Neural cell (in vitro differentiated cells): ENCODE data around the gene MARCHF9. TPM values are rescaled to one million over a fixed set of nuclear protein-coding genes. Genes with fewer than 3 reads are reported as not detected.

ENCODE experiments used
- H2AFZ ChIP-seq: fragments of 200-600, 300-800 bp; sonication (generic), shearing (Covaris generic); 2 replicates; pipeline ENCODE4 v1.6.0; 2014; ENCODE audit warnings: low read depth, mild to moderate bottlenecking, antibody characterized with exemption, low read length, moderate library complexity
- H3F3A ChIP-seq: fragments of 200-600 bp; shearing (Covaris generic); 2 replicates; pipeline ENCODE4 v1.6.1; 2016; ENCODE audit warnings: mild to moderate bottlenecking, moderate library complexity, mixed read lengths, antibody characterized with exemption, low read length; ENCODE audit not compliant: insufficient read depth, poor library complexity, severe bottlenecking
- H3K27ac ChIP-seq: fragments of 200-600, 300-800 bp; sonication (generic), shearing (Covaris generic); 2 replicates; pipeline ENCODE4 v1.5.1; 2014; ENCODE audit warnings: mild to moderate bottlenecking, low read length, moderate library complexity
- H3K27me3 ChIP-seq: fragments of 300-800, 200-600 bp; sonication (generic), shearing (Covaris generic); 2 replicates; pipeline ENCODE4 v1.6.0; 2014; ENCODE audit warnings: mild to moderate bottlenecking, low read depth, low read length, moderate library complexity; ENCODE audit not compliant: insufficient read depth
- H3K36me3 ChIP-seq: fragments of 300-800, 200-600 bp; sonication (generic), shearing (Covaris generic); 2 replicates; pipeline ENCODE4 v1.5.1; 2014; ENCODE audit warnings: mild to moderate bottlenecking, antibody characterized with exemption, low read length, moderate library complexity; ENCODE audit not compliant: insufficient read depth
- H3K4me2 ChIP-seq: fragments of 300-800, 200-600 bp; sonication (generic), shearing (Covaris generic); 2 replicates; pipeline ENCODE4 v1.6.0; 2014; ENCODE audit warnings: mild to moderate bottlenecking, low read length
- H3K4me3 ChIP-seq: fragments of 300-800, 200-600 bp; sonication (generic), shearing (Covaris generic); 2 replicates; pipeline ENCODE4 v1.5.1; 2014; ENCODE audit warnings: mild to moderate bottlenecking, low read length, moderate library complexity
- H3K79me2 ChIP-seq: fragments of 200-600 bp; shearing (Covaris generic); replicated peaks from 2 replicates; pipeline ENCODE4 v1.6.0; 2014; ENCODE audit warnings: mild to moderate bottlenecking, low read length, moderate library complexity; ENCODE audit not compliant: insufficient read depth
- H3K9ac ChIP-seq: fragments of 300-800, 200-600 bp; sonication (generic), shearing (Covaris generic); 2 replicates; pipeline ENCODE4 v1.6.1; 2016; ENCODE audit warnings: mild to moderate bottlenecking, low read length, mixed read lengths
- H3K9me2 ChIP-seq: fragments of 200-600 bp; shearing (Covaris generic); 2 replicates; pipeline ENCODE4 v1.6.1; 2016; ENCODE audit warnings: mild to moderate bottlenecking, low read length, mixed read lengths; ENCODE audit not compliant: insufficient read depth
- H3K9me3 ChIP-seq: fragments of 200-600, 300-800 bp; sonication (generic), shearing (Covaris generic); 2 replicates; pipeline ENCODE4 v1.6.1; 2016; ENCODE audit warnings: mild to moderate bottlenecking, mixed run types, low read length, moderate library complexity, mixed read lengths
- H4K20me1 ChIP-seq: fragments of 200-600 bp; shearing (Covaris generic); 2 replicates; pipeline ENCODE4 v1.6.1; 2016; ENCODE audit warnings: mild to moderate bottlenecking, mixed run types; ENCODE audit not compliant: insufficient read depth
- CTCF ChIP-seq: fragments of 450-650 bp; IDR thresholded peaks from 2 replicates; pipeline ENCODE4 v1.5.1; 2014; ENCODE audit warnings: antibody characterized with exemption, mild to moderate bottlenecking, moderate library complexity; ENCODE audit not compliant: poor library complexity, severe bottlenecking
- EP300 ChIP-seq: fragments of 450-650 bp; conservative IDR thresholded peaks from 2 replicates; pipeline ENCODE4 v1.6.1; 2014; ENCODE audit warnings: antibody characterized with exemption, mild to moderate bottlenecking, moderate library complexity; ENCODE audit not compliant: poor library complexity, severe bottlenecking
- EZH2 ChIP-seq: fragments of 200-600, 300-800 bp; shearing (Covaris generic), sonication (generic); IDR thresholded peaks from 2 replicates; pipeline ENCODE4 v1.6.1; 2014; ENCODE audit warnings: antibody characterized with exemption, low read length, borderline replicate concordance, mild to moderate bottlenecking; ENCODE audit not compliant: insufficient read depth, poor library complexity, severe bottlenecking
- MXI1 ChIP-seq: fragments of 450-650 bp; conservative IDR thresholded peaks from 2 replicates; pipeline ENCODE4 v1.6.1; 2014; ENCODE audit warnings: antibody characterized with exemption, mild to moderate bottlenecking; ENCODE audit not compliant: poor library complexity, severe bottlenecking
- POLR2AphosphoS5 ChIP-seq: IDR thresholded peaks from 2 replicates; pipeline ENCODE4 v1.6.1; 2012
- RAD21 ChIP-seq: fragments of 450-650 bp; conservative IDR thresholded peaks from 2 replicates; pipeline ENCODE4 v1.6.1; 2014; ENCODE audit warnings: antibody characterized with exemption, mild to moderate bottlenecking, moderate library complexity
- REST ChIP-seq: IDR thresholded peaks from 2 replicates; pipeline ENCODE4 v1.6.1; 2012; ENCODE audit warnings: borderline replicate concordance
- SMC3 ChIP-seq: fragments of 450-650 bp; conservative IDR thresholded peaks from 2 replicates; pipeline ENCODE4 v1.6.1; 2014; ENCODE audit warnings: antibody characterized with exemption, mild to moderate bottlenecking, moderate library complexity; ENCODE audit not compliant: poor library complexity
- TAF1 ChIP-seq: IDR thresholded peaks from 2 replicates; pipeline ENCODE4 v1.6.1; 2012; ENCODE audit warnings: low read depth
- polyA plus RNA-seq: library from polyadenylated mRNA; depleted of rRNA; stranded (reverse); fragments of >200 nt; gene quantifications from 2 replicates; pipeline ENCODE4 v1.2.3, GENCODE V29; 2014

The MARCHF9 gene
- polyA plus RNA-seq, 1 donor from 2014 or later, result 34.5 TPM

GRCh38 chr12:57765698-57766463, 11.0 kb downstream of the MARCHF9 start:
- H4K20me1 ChIP-seq, result no peaks in the 10 kb centered on the region
- H3K4me3 ChIP-seq, result peak overlapping the region; percentile 47
- H3K79me2 ChIP-seq, result no peaks in the 10 kb centered on the region
- no peak overlapping the region for H3K9ac ChIP-seq
- H3K9me3 ChIP-seq, result no peaks in the 10 kb centered on the region
- TF ChIP-seq EZH2 (peak; percentile 86), MXI1 (no peak), SMC3 (no peak)
- no peak overlapping the region for H2AFZ ChIP-seq
- H3K27me3 ChIP-seq, result peaks cover 55% of the 10 kb centered on the region
- H3K27ac ChIP-seq, result no peak overlapping the region
- no peaks in the 10 kb centered on the region for H3F3A ChIP-seq
- H3K9me2 ChIP-seq, result no peaks in the 10 kb centered on the region
- H3K4me2 ChIP-seq, result no peak overlapping the region
- no peaks in the 10 kb centered on the region for H3K36me3 ChIP-seq

- Histone ChIP-seq H3F3A (no peaks in the 10 kb centered on the region), H3K4me3 (no peak within 1 kb of the TSS), H3K79me2 (no peaks in the 10 kb centered on the region), H3K4me2 (no peak within 1 kb of the TSS), H3K9me3 (no peaks in the 10 kb centered on the region), H3K9me2 (no peaks in the 10 kb centered on the region), H2AFZ (no peak within 1 kb of the TSS), H3K36me3 (no peaks in the 10 kb centered on the region), H3K27me3 (peaks cover 55% of the 10 kb centered on the region), H3K27ac (no peak within 1 kb of the TSS), H3K9ac (no peak within 1 kb of the TSS), H4K20me1 (no peaks in the 10 kb centered on the region)
- TF ChIP-seq SMC3 (no peak), CTCF (no peak), EP300 (no peak), TAF1 (no peak), EZH2 (no peak), POLR2AphosphoS5 (no peak), MXI1 (no peak), REST (no peak), RAD21 (no peak)
These were observed 11.8 kb downstream of the MARCHF9 start, which contains the start of gene CYP27B1 for GRCh38 chr12:57766464-57767304. CYP27B1 (minus strand) TSS chr12:57767078; CDS start chr12:57767041, 37 bp downstream.
